NCI-H1694 (cell line): ENCODE results near the gene SLC16A5.
"Not testable (repeated sequence)": the region's sequence is repeated elsewhere in the genome, so short reads cannot be mapped to it uniquely, and the experiment has no call there.

Experiments
- DNase-seq: peaks from one replicate; lab custom pipeline; 2025; lab: John Stamatoyannopoulos, UW

Gene SLC16A5

GRCh38 chr17:75111777-75112335 is 24.1 kb downstream of the SLC16A5 start:
- no peak for DNase-seq

- peak; percentile 67 for DNase-seq
These were observed 26.2 kb downstream of the SLC16A5 start for GRCh38 chr17:75113798-75114551.

- DNase-seq = no peak
These were observed 27.0 kb downstream of the SLC16A5 start for GRCh38 chr17:75114552-75115314.

- DNase-seq = no peak
These were observed 27.8 kb downstream of the SLC16A5 start for GRCh38 chr17:75115555-75115954.

GRCh38 chr17:75116737-75117136 is 29.0 kb downstream of the SLC16A5 start:
- no peak for DNase-seq

GRCh38 chr17:75118307-75118706 is 30.6 kb downstream of the SLC16A5 start:
- no peak for DNase-seq

GRCh38 chr17:75124041-75124818 is 36.5 kb downstream of the SLC16A5 start:
- no peak for DNase-seq

GRCh38 chr17:75124819-75125162 is 37.0 kb downstream of the SLC16A5 start:
- no peak for DNase-seq

- DNase-seq = no peak
These were observed 38.2 kb downstream of the SLC16A5 start for GRCh38 chr17:75125984-75126383.

- no peak for DNase-seq
These were observed 39.2 kb downstream of the SLC16A5 start for GRCh38 chr17:75126954-75127353.

- DNase-seq = not testable (repeated sequence)
These were observed 40.2 kb downstream of the SLC16A5 start for GRCh38 chr17:75127936-75128335.

- DNase-seq = no peak
These were observed 41.1 kb downstream of the SLC16A5 start for GRCh38 chr17:75128694-75129505.

- no peak for DNase-seq
These were observed 41.8 kb downstream of the SLC16A5 start for GRCh38 chr17:75129576-75129975.

- DNase-seq = no peak
These were observed 42.4 kb downstream of the SLC16A5 start for GRCh38 chr17:75130059-75130631.

GRCh38 chr17:75130632-75131277 is 43.0 kb downstream of the SLC16A5 start:
- DNase-seq = peak; percentile 44

- peak; percentile 25 for DNase-seq
These were observed 43.7 kb downstream of the SLC16A5 start, which contains the start of gene NT5C for GRCh38 chr17:75131278-75132017. Gene NT5C, minus strand, starts transcription at chr17:75131742. Its CDS starts 35 bp downstream, at chr17:75131707.

GRCh38 chr17:75132018-75133000 is 44.6 kb downstream of the SLC16A5 start:
- not testable (repeated sequence) for DNase-seq

GRCh38 chr17:75133001-75133400 is 45.2 kb downstream of the SLC16A5 start:
- no peak for DNase-seq
